Natural killer cell treated with Interleukin-12 subunit alpha and Interleukin-12 subunit beta and Interleukin-15 and Interleukin-18, amount 100 ng/mL, for 72 hours (primary cell): ENCODE measurements around the gene TBC1D5. TPM values are rescaled to one million over a fixed set of nuclear protein-coding genes. Genes with fewer than 3 reads are reported as not detected.
"Not testable (repeated sequence)": the region's sequence is repeated elsewhere in the genome, so short reads cannot be mapped to it uniquely, and the experiment has no call there.

Experiments
- ATAC-seq, 2 donors: fragments of 150-1000 bp; cut with Tn5 transposase in 1 of 2; sonication (Bioruptor Pico), chemical (Tn5 transposase) in 1 of 2; 2 replicates each; pipeline ENCODE4 v1.10.0; 2021
- DNase-seq: peaks from one replicate; pipeline ENCODE4 v3.0.0; 2022; ENCODE audit warnings: low spot score
- H3K27ac Mint-ChIP-seq, 2 donors: 1 replicate in 1 of 2; 2 replicates in 1 of 2; pipeline ENCODE4 v1.8.0; 2022; ENCODE audit warnings: mixed read lengths in 2 of 2, mild to moderate bottlenecking in 1 of 2, moderate library complexity in 1 of 2
- H3K27me3 Mint-ChIP-seq, 2 donors: 1 replicate in 1 of 2; 2 replicates in 1 of 2; pipeline ENCODE4 v1.8.0; 2022; ENCODE audit warnings: mixed read lengths in 2 of 2
- H3K36me3 Mint-ChIP-seq: one replicate; pipeline ENCODE4 v1.8.0; 2022; ENCODE audit warnings: mixed read lengths
- H3K4me1 Mint-ChIP-seq, 2 donors: 1 replicate in 1 of 2; 2 replicates in 1 of 2; pipeline ENCODE4 v1.8.0; 2022; ENCODE audit warnings: low read depth in 2 of 2, mixed read lengths in 2 of 2, mild to moderate bottlenecking in 1 of 2
- H3K4me3 Mint-ChIP-seq: one replicate; pipeline ENCODE4 v1.8.0; 2022; ENCODE audit warnings: mixed read lengths
- H3K9me3 Mint-ChIP-seq: 2 replicates; pipeline ENCODE4 v1.8.0; 2022; ENCODE audit warnings: mixed read lengths
- total RNA-seq, 2 donors: library from RNA; stranded (reverse); gene quantifications; one replicate each; pipeline ENCODE4 v1.2.3, GENCODE V29; 2022

The TBC1D5 gene
- total RNA-seq, 2 donors from 2014 or later = 43.4 to 51.6 TPM

GRCh38 chr3:17546500-17547255 is 195.8 kb downstream of the TBC1D5 start:
- Mint-ChIP-seq H3K36me3 (no peaks in the 10 kb centered on the region), H3K4me3 (no peak overlapping the region), H3K27me3 (no peaks in the 10 kb centered on the region), H3K4me1 (no peaks in the 10 kb centered on the region), H3K27ac (no peak overlapping the region), H3K9me3 (no peaks in the 10 kb centered on the region)
- ATAC-seq = no peak
- no peak for DNase-seq

GRCh38 chr3:17544632-17545031 is 197.8 kb downstream of the TBC1D5 start:
- ATAC-seq = no peak
- H3K36me3 Mint-ChIP-seq = no peaks in the 10 kb centered on the region
- H3K4me3 Mint-ChIP-seq = no peak overlapping the region
- no peaks in the 10 kb centered on the region for H3K27me3 Mint-ChIP-seq
- H3K27ac Mint-ChIP-seq = no peak overlapping the region
- DNase-seq = no peak
- H3K9me3 Mint-ChIP-seq = no peaks in the 10 kb centered on the region
- H3K4me1 Mint-ChIP-seq = no peaks in the 10 kb centered on the region

GRCh38 chr3:17542591-17542990 is 199.8 kb downstream of the TBC1D5 start:
- peaks cover 0 to 3% of the 10 kb centered on the region in 2 donors for H3K4me1 Mint-ChIP-seq
- ATAC-seq = no peak
- H3K9me3 Mint-ChIP-seq = no peaks in the 10 kb centered on the region
- no peak for DNase-seq
- no peak overlapping the region for H3K4me3 Mint-ChIP-seq
- H3K36me3 Mint-ChIP-seq = no peaks in the 10 kb centered on the region
- no peaks in the 10 kb centered on the region for H3K27me3 Mint-ChIP-seq
- H3K27ac Mint-ChIP-seq = no peak overlapping the region

- ATAC-seq = no peak
- no peaks in the 10 kb centered on the region for H3K36me3 Mint-ChIP-seq
- peaks cover 0 to 3% of the 10 kb centered on the region in 2 donors for H3K4me1 Mint-ChIP-seq
- no peaks in the 10 kb centered on the region for H3K27me3 Mint-ChIP-seq
- no peak overlapping the region for H3K27ac Mint-ChIP-seq
- no peak overlapping the region for H3K4me3 Mint-ChIP-seq
- no peak for DNase-seq
- H3K9me3 Mint-ChIP-seq = no peaks in the 10 kb centered on the region
Measured at GRCh38 chr3:17539436-17539835, 203.0 kb downstream of the TBC1D5 start.

- Mint-ChIP-seq H3K4me1 (peaks cover 0 to 6% of the 10 kb centered on the region in 2 donors), H3K27me3 (no peaks in the 10 kb centered on the region), H3K27ac (no peak overlapping the region), H3K9me3 (no peaks in the 10 kb centered on the region), H3K4me3 (no peak overlapping the region), H3K36me3 (no peaks in the 10 kb centered on the region)
- no peak for DNase-seq
- ATAC-seq = no peak
Measured at GRCh38 chr3:17535274-17535673, 207.2 kb downstream of the TBC1D5 start.

GRCh38 chr3:17532446-17532845 is 210.0 kb downstream of the TBC1D5 start:
- not testable (repeated sequence) for ATAC-seq, H3K27me3 Mint-ChIP-seq, H3K36me3 Mint-ChIP-seq, H3K4me3 Mint-ChIP-seq, H3K9me3 Mint-ChIP-seq, H3K27ac Mint-ChIP-seq, DNase-seq
- H3K4me1 Mint-ChIP-seq = peaks cover 0 to 12% of the 10 kb centered on the region in 2 donors

GRCh38 chr3:17529677-17530076 is 212.8 kb downstream of the TBC1D5 start:
- no peak for ATAC-seq
- Mint-ChIP-seq H3K4me3 (no peak overlapping the region), H3K9me3 (no peaks in the 10 kb centered on the region), H3K4me1 (peaks cover 0 to 16% of the 10 kb centered on the region in 2 donors), H3K27ac (no peak overlapping the region), H3K27me3 (no peaks in the 10 kb centered on the region), H3K36me3 (no peaks in the 10 kb centered on the region)
- no peak for DNase-seq

GRCh38 chr3:17518189-17519059 is 224.0 kb downstream of the TBC1D5 start:
- no peak overlapping the region for H3K27ac Mint-ChIP-seq
- ATAC-seq = peak in 1 of 2 donors; percentile 20
- no peaks in the 10 kb centered on the region for H3K27me3 Mint-ChIP-seq
- DNase-seq = no peak
- no peak overlapping the region for H3K4me3 Mint-ChIP-seq
- peaks cover 14% of the 10 kb centered on the region in 2 donors for H3K4me1 Mint-ChIP-seq
- no peaks in the 10 kb centered on the region for H3K9me3 Mint-ChIP-seq
- no peaks in the 10 kb centered on the region for H3K36me3 Mint-ChIP-seq

- H3K4me1 Mint-ChIP-seq = peaks cover 10 to 14% of the 10 kb centered on the region in 2 donors
Measured at GRCh38 chr3:17515445-17516234, 226.8 kb downstream of the TBC1D5 start.

GRCh38 chr3:17514597-17514996 is 227.8 kb downstream of the TBC1D5 start:
- Mint-ChIP-seq H3K36me3 (no peaks in the 10 kb centered on the region), H3K27ac (no peak overlapping the region)

More at GRCh38 chr3:17515445-17516234, 226.8 kb downstream of the TBC1D5 start:
- Mint-ChIP-seq H3K9me3 (no peaks in the 10 kb centered on the region), H3K27me3 (no peaks in the 10 kb centered on the region), H3K4me3 (no peak overlapping the region), H3K36me3 (no peaks in the 10 kb centered on the region), H3K27ac (no peak overlapping the region)
- ATAC-seq (no peak), DNase-seq (no peak)

GRCh38 chr3:17510265-17510664 is 232.2 kb downstream of the TBC1D5 start:
- no peak for DNase-seq
- no peaks in the 10 kb centered on the region for H3K27me3 Mint-ChIP-seq
- peaks cover 3% of the 10 kb centered on the region in 2 donors for H3K4me1 Mint-ChIP-seq
- H3K4me3 Mint-ChIP-seq = no peak overlapping the region
- H3K27ac Mint-ChIP-seq = no peak overlapping the region
- no peaks in the 10 kb centered on the region for H3K36me3 Mint-ChIP-seq
- no peak for ATAC-seq
- no peaks in the 10 kb centered on the region for H3K9me3 Mint-ChIP-seq

More at GRCh38 chr3:17514597-17514996, 227.8 kb downstream of the TBC1D5 start:
- DNase-seq (no peak), ATAC-seq (no peak)
- Mint-ChIP-seq H3K27me3 (no peaks in the 10 kb centered on the region), H3K9me3 (no peaks in the 10 kb centered on the region), H3K4me3 (no peak overlapping the region), H3K4me1 (peaks cover 8 to 14% of the 10 kb centered on the region in 2 donors)

- Mint-ChIP-seq H3K4me1 (no peaks in the 10 kb centered on the region), H3K9me3 (no peaks in the 10 kb centered on the region), H3K27ac (no peak overlapping the region), H3K36me3 (no peaks in the 10 kb centered on the region), H3K4me3 (no peak overlapping the region), H3K27me3 (no peaks in the 10 kb centered on the region)
- ATAC-seq = no peak
- no peak for DNase-seq
Measured at GRCh38 chr3:17508180-17508752, 234.2 kb downstream of the TBC1D5 start.

GRCh38 chr3:17507480-17507879 is 235.0 kb downstream of the TBC1D5 start:
- H3K4me1 Mint-ChIP-seq = no peaks in the 10 kb centered on the region
- ATAC-seq (no peak), DNase-seq (no peak)
- H3K4me3 Mint-ChIP-seq = no peak overlapping the region
- no peaks in the 10 kb centered on the region for H3K27me3 Mint-ChIP-seq
- H3K27ac Mint-ChIP-seq = no peak overlapping the region
- no peaks in the 10 kb centered on the region for H3K9me3 Mint-ChIP-seq
- no peaks in the 10 kb centered on the region for H3K36me3 Mint-ChIP-seq
